Activated T-cell treated with anti-CD3 and anti-CD28 coated beads for 48 hours (primary cell): ENCODE measurements around the gene ZNF30.
A peak's percentile ranks its signal among the peaks of the same experiment; 100 is the strongest.
"Not testable (repeated sequence)": the region's sequence is repeated elsewhere in the genome, so short reads cannot be mapped to it uniquely, and the experiment has no call there.

Experiments
- DNase-seq: peaks from one replicate; pipeline ENCODE4 v3.0.0-alpha.2; 2020; ENCODE audit warnings: low read depth

The ZNF30 gene

DNA sequence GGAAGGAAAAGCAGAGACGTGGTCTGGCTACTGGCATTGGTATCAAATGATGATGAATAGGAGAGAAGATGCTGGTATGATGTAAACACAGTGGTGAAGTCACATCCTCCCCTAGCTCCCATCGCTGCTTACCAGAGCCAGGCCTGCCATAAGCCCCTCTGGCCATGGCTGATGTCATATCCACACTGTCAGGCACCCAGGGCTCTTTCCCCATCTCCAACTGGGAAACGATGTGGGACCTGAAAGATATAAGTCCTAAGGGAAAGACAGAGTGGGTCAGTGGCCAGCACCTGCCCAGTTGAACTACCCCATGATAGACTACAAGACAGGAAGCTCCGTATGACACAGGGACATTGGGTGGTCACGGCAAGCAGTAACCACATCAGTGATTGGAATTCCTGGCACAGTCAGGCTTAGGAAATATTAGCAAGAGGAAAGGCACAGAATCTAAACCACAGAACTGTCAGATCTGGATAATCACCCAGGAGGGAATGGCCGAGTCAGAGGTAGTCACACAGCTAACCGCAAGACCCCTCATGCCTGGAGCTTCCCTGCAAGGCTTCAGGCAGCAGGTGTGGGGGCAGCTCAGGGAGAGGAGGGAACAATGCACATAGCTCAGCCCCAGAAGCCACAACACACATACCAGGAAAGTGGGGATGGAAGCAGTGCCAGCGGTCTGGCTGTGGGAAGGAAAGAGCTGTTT lies 33.6 kb downstream of the ZNF30 start:
- no peak for DNase-seq

DNA sequence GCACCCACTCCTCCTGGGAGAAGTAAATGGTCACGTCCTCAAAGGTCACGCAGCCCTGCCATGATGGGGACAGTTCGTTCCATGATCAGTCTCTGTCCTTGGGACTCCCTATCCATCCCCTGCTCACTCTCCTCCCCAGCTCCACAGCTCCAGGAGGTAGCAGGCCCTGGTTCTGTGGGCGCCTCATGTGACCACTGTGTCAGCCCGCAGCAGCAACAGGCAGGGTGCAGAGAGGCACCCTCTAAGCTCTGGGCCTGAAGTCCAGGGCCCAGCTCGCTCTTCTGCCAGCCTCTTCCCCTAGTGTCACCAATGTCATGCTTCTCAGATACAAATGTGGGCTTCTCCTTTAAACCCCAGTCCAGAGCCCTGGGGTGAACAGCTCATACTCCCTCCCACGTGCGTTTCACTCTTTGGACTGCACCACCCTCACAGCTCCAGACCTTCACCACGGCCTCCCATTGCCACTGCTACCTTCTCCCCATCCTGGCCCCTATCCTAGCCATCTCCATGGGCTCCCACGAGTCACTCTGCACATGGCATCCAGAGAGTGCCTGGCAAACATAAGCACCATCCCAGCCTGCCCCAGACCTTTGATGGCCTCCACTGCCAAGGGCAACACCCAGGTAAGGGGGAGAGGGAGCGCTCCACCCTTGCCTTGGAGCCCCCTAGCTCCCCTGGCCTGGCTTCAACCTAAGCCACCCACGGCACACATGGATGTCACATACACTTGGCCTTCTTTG lies 34.4 kb downstream of the ZNF30 start:
- DNase-seq, result no peak

- DNase-seq, result no peak
These were observed 35.3 kb downstream of the ZNF30 start for GRCh38 chr19:34961775-34962686.

GRCh38 chr19:34962687-34963572 lies 36.2 kb downstream of the ZNF30 start:
- no peak for DNase-seq

GRCh38 chr19:34963573-34964406 lies 37.1 kb downstream of the ZNF30 start, which contains the start of gene ZNF792:
ZNF792 (minus strand) TSS chr19:34964229; CDS start chr19:34963662, 567 bp downstream.
- DNase-seq, result peak; percentile 50

DNA sequence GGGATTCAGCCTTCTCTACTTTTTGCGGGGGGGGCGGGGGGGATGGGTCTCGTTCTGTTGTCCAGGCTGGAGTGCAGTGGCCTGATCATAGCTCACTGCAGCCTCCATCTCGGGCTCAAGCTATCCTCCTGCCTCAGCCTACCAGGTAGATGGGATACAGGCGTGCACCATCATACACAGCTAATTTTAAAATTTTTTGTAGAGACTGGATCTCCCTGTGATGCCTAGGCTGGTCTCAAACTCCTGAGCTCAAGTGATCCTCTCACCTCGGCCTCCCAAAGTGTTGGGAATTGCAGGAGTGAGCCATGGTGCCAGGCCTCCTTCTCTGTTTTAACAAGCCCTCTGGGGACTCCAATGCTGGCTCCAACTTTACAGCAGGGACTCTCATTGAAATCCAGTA lies 37.9 kb downstream of the ZNF30 start:
- DNase-seq, result no peak

DNA sequence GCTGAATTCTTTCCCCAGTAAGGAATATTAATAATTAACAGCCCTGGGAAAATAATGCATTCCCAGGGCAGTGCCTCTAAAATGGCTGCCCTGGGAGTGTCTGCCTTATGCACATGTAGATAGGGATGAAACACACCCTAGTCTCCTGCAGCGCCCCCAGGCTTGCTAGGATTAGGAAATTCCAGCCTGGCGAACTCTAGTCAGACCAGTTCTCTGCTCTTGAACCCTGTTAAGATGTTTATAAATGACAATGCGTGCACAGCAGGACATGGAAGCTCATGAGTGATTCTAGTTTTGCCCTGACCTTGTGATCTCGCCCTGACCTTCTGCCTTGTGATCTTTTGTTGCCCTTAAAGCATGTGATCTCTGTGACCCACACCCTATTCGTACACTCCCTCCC lies 38.8 kb downstream of the ZNF30 start:
- not testable (repeated sequence) for DNase-seq

GRCh38 chr19:34967551-34967950 lies 40.8 kb downstream of the ZNF30 start:
- DNase-seq, result no peak

DNA sequence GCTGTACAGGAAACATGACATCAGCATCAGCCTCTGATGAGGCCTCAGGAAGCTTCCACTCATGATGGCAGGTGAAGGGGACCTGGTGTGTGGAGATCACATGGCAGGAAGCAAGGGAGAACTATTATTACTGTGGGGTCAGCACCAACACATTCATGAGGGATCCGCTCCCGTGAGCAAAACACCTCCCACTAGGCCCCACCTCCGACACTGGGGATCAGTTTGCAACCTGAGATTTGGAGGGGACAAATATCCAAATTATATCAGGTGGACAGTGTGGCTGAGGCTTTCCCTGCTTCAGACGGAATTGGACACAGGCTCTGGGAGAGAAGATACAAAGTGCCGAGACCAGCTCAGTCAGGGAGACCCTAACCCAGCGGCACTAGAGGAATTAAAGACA lies 43.0 kb downstream of the ZNF30 start:
- no peak for DNase-seq

GRCh38 chr19:34970185-34970780 lies 43.6 kb downstream of the ZNF30 start:
- not testable (repeated sequence) for DNase-seq

- DNase-seq, result no peak
These were observed 45.5 kb downstream of the ZNF30 start for GRCh38 chr19:34972163-34972705.

DNA sequence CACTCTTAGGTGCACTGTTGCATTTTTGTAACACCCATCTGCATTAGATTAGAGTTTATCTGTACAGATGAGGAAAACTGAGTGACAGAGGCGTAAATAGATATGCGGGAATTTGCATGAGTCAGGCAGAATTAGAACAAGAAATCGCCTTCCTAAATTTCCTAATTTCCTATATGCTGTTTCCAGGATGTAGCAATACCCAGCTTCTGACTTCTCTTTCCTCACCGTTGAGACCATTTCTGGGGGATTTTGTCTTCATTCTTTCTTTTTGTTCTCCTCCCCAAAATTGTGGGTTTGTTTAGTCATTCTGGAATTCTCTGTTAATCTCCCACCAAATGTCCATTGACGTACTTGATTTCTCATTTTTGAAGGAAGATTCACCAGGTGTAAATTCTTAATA lies 47.9 kb downstream of the ZNF30 start:
- DNase-seq, result no peak

- DNase-seq, result no peak
These were observed 48.4 kb downstream of the ZNF30 start for GRCh38 chr19:34975056-34975455.

- no peak for DNase-seq
These were observed 49.9 kb downstream of the ZNF30 start for GRCh38 chr19:34976611-34977010.

DNA sequence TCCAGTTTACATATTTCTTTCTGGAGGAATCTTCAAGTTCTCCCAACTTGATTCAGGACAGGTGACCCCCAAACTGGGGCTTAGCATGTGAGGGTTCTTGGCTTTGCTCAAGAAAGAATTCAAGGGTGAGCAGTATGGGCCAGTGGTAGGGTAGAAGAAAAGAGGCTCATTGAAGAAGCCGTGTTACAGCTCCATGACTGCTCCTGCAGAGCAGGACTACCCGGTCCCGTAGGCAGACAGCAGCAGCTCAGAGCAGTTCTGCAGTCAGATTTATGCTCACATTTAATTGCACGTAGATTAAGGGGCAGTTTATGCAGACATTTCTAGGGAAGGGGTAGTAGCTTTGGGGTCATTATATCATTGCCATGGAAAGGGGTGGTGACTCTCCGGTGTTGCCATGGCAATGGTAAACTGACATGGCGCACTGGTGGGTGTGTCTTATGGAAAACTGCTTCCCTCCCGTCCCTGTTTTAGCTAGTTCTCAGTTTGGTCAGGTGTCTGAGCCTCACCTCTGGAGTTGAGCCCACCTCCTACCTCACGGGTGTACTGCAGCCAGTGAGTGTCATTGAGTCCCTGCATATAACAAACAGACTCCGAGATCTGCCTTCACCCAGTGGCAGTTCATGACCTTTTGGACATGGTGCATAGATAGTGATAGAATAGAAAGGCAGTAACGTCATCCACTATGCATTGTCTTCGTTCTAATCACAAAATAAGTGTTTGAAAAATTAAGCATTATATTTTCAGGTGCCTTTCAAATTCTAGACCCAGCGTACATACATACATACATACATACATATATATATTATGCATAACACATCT lies 53.3 kb downstream of the ZNF30 start:
- no peak for DNase-seq

- DNase-seq, result no peak
These were observed 55.6 kb downstream of the ZNF30 start for GRCh38 chr19:34982275-34982674.

DNA sequence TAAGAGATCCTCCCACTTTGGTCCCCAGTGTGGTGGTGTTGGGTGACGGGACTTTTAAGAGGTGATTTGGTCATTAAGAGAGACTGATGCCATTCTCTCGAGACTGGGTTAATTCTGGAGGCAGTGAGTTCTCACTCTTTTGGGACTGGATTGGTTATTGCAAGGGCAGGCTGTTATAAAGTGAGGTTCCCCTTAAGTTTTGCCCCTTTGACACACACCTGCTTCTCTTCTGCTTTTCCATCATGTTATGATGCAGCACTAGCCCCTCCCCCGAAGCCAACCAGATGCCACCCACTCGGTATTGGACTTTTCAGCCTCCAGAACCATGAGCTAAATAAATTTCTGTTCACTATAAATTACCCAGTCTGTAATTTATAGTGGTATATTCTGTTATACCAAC lies 57.1 kb downstream of the ZNF30 start:
- DNase-seq, result no peak

- DNase-seq, result no peak
These were observed 57.6 kb downstream of the ZNF30 start for GRCh38 chr19:34984287-34984686.
